Measurements from ENCODE around the gene TTC12. TPM values are rescaled to one million over a fixed set of nuclear protein-coding genes. Genes with fewer than 3 reads are reported as not detected.

TTC12 gene
- polyA plus RNA-seq, 4 donors: 3.0 to 17.8 (median 6.0) TPM

DNA sequence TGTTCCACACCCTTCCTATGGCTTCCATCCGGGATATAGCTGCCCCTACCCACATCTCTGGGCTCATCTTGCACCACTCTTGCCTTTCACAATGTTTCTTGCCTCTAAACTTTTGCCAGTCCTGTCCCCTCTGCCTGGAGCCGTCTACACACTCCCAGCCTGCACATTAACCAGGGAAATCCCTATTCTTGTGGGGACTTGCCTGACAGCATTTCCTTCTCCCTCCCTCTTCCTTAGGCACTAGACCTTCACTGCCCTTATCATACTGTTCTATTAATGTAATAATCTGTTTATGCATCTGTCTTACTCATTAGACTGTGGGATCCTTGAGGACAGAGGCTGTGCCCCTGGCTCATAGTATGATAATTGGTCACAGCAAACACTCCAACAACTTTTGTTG, 5.8 kb upstream of the TTC12 start:
- peaks cover 0 to under 1% (median under 1%) of the 10 kb centered on the region in 3 donors for H3K4me1 ChIP-seq (ENCODE audit: control insufficient read depth in 3 of 3, insufficient read depth in 2 of 3, low read depth in 1 of 3, low read length in 2 of 3)
- H3K36me3 ChIP-seq (ENCODE audit: control insufficient read depth in 3 of 3, insufficient read depth in 2 of 3, low read depth in 1 of 3, low read length in 3 of 3): no peaks in the 10 kb centered on the region
- no peaks in the 10 kb centered on the region for H3K9me3 ChIP-seq (ENCODE audit: control insufficient read depth in 2 of 2, insufficient read depth in 1 of 2, low read depth in 1 of 2, low read length in 1 of 2)
- DNase-seq (no peak), FAIRE-seq (no peak)
- no peak overlapping the region for H3K4me3 ChIP-seq (ENCODE audit: low read depth in 1 of 3, low read length in 3 of 3)
- no peak overlapping the region for H3K27ac ChIP-seq (ENCODE audit: low read depth in 1 of 3, low read length in 2 of 3)
- no peaks in the 10 kb centered on the region for H3K27me3 ChIP-seq (ENCODE audit: control insufficient read depth in 3 of 3, insufficient read depth in 3 of 3, low read length in 3 of 3)
- WGBS, 3 donors: 55 to 68% (median 63%) methylated on average over 2 of the region's 2 CpGs

DNA sequence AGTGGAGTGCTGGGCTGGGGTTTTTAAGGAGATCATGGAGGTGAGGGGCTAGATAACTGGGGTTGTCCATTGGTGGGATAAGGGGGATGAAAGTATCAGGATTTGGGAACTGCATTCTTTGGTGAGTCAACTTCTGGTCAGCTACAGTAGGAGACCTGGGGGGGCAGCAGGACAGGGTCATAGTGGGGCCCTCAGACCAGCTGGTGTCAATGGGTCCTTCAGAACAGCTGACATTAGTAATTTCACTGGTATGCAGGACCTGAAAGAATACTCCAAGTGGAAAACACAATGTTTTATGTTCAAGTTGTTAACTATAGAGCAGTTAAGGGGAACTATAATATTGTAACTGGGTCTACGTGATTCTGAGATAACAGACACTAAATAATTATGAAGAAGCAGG, 2.8 kb upstream of the TTC12 start:
- WGBS, 3 donors: 80 to 94% (median 89%) methylated on average over 1 of the region's 1 CpG

DNA sequence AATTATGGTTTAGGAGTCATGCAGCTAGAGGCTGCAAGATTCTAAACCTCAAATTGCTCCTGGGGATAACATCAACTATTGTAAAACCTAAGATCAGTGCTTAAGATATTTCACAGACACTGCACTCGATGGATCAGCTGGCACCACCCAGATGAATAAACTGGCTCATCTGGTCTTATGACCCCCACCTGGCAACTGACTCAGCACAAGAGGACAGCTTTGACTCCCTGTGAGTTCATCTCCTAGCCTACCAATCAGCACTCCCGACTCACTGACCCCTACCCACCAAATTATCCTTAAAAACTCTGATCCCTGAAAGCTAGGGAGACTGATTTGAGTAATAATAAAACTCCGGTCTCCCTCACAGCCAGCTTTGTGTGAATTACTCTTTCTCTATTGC, 782 bp upstream of the TTC12 start:
- H3K4me3 ChIP-seq (ENCODE audit: low read depth in 1 of 3, low read length in 3 of 3): peak overlapping the region in 1 of 3 donors; percentile 16
- H3K9me3 ChIP-seq (ENCODE audit: control insufficient read depth in 2 of 2, insufficient read depth in 1 of 2, low read depth in 1 of 2, low read length in 1 of 2): no peaks in the 10 kb centered on the region
- H3K27ac ChIP-seq (ENCODE audit: low read depth in 1 of 3, low read length in 2 of 3): no peak overlapping the region
- H3K36me3 ChIP-seq (ENCODE audit: control insufficient read depth in 3 of 3, insufficient read depth in 2 of 3, low read depth in 1 of 3, low read length in 3 of 3): peaks cover 0 to 2% (median 0%) of the 10 kb centered on the region in 3 donors
- FAIRE-seq (no peak), DNase-seq (no peak)
- H3K4me1 ChIP-seq (ENCODE audit: control insufficient read depth in 3 of 3, insufficient read depth in 2 of 3, low read depth in 1 of 3, low read length in 2 of 3): peaks cover 0 to 11% (median 3%) of the 10 kb centered on the region in 3 donors
- 69 to 80% (median 70%) methylated on average over 3 of the region's 3 CpGs for whole genome bisulfite sequencing, 3 donors
- no peaks in the 10 kb centered on the region for H3K27me3 ChIP-seq (ENCODE audit: control insufficient read depth in 3 of 3, insufficient read depth in 3 of 3, low read length in 3 of 3)

More for the DNA sequence above, 2.8 kb upstream of the TTC12 start:
- Histone ChIP-seq H3K4me3 (ENCODE audit: low read depth in 1 of 3, low read length in 3 of 3) (no peak overlapping the region), H3K27ac (ENCODE audit: low read depth in 1 of 3, low read length in 2 of 3) (no peak overlapping the region), H3K27me3 (ENCODE audit: control insufficient read depth in 3 of 3, insufficient read depth in 3 of 3, low read length in 3 of 3) (no peaks in the 10 kb centered on the region), H3K4me1 (ENCODE audit: control insufficient read depth in 3 of 3, insufficient read depth in 2 of 3, low read depth in 1 of 3, low read length in 2 of 3) (peaks cover 0 to 11% (median 3%) of the 10 kb centered on the region in 3 donors), H3K36me3 (ENCODE audit: control insufficient read depth in 3 of 3, insufficient read depth in 2 of 3, low read depth in 1 of 3, low read length in 3 of 3) (no peaks in the 10 kb centered on the region), H3K9me3 (ENCODE audit: control insufficient read depth in 2 of 2, insufficient read depth in 1 of 2, low read depth in 1 of 2, low read length in 1 of 2) (no peaks in the 10 kb centered on the region)
- DNase-seq: no peak
- no peak for FAIRE-seq

DNA sequence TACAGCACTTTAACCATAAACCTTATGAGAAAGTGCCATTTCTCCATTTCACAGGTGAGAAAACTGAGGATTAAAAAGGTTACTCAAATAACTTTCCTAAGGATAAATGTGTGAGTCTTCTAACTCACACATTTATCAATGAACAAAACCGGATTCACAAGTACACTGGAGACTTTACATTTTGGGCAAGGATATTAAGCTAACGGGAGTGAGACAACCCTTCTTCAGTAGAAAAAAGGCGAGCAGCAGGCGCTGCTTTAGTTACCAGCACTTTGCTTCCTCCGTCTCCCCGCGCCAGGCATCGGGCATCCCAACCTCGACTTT, 356 bp upstream of the TTC12 start:
- FAIRE-seq: no peak

DNA sequence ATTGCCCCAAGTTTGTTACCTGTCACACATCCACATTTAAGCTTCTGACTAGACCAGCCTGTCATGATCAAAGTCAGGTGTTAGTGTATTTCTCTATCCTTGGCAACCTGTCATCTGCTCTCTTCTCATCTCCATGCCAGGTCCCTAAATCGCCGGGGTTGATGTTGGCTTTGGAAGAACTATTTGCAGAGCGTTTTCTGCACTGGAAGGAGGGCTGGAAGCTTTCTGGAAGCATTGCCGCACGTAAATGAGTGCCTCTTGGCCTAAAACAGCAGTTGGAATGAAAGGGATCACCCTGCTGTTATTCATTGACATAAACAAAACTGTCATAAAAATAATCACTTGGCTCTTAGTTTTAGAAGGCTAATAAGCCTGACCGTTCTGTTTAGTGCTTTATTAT, 1.4 kb downstream of the TTC12 start:
- Histone ChIP-seq H3K4me1 (ENCODE audit: control insufficient read depth in 3 of 3, insufficient read depth in 2 of 3, low read depth in 1 of 3, low read length in 2 of 3) (peaks cover 0 to 11% (median 3%) of the 10 kb centered on the region in 3 donors), H3K36me3 (ENCODE audit: control insufficient read depth in 3 of 3, insufficient read depth in 2 of 3, low read depth in 1 of 3, low read length in 3 of 3) (peaks cover 0 to 10% (median 0%) of the 10 kb centered on the region in 3 donors), H3K27ac (ENCODE audit: low read depth in 1 of 3, low read length in 2 of 3) (no peak overlapping the region), H3K9me3 (ENCODE audit: control insufficient read depth in 2 of 2, insufficient read depth in 1 of 2, low read depth in 1 of 2, low read length in 1 of 2) (peaks cover 0 to 7% of the 10 kb centered on the region in 2 donors), H3K4me3 (ENCODE audit: low read depth in 1 of 3, low read length in 3 of 3) (no peak overlapping the region), H3K27me3 (ENCODE audit: control insufficient read depth in 3 of 3, insufficient read depth in 3 of 3, low read length in 3 of 3) (no peaks in the 10 kb centered on the region)
- no peak for DNase-seq
- no peak for FAIRE-seq
- WGBS, 3 donors: 33 to 55% (median 42%) methylated on average over 6 of the region's 6 CpGs

More for the DNA sequence above, 356 bp upstream of the TTC12 start:
- no peak for DNase-seq
- H3K4me3 ChIP-seq (ENCODE audit: low read depth in 1 of 3, low read length in 3 of 3): peak overlapping the region in 2 of 3 donors; percentile 16 to 83
- peak overlapping the region in 2 of 3 donors; percentile 36 to 49 for H3K27ac ChIP-seq (ENCODE audit: low read depth in 1 of 3, low read length in 2 of 3)
- peaks cover 0 to 11% (median 3%) of the 10 kb centered on the region in 3 donors for H3K4me1 ChIP-seq (ENCODE audit: control insufficient read depth in 3 of 3, insufficient read depth in 2 of 3, low read depth in 1 of 3, low read length in 2 of 3)
- no peaks in the 10 kb centered on the region for H3K9me3 ChIP-seq (ENCODE audit: control insufficient read depth in 2 of 2, insufficient read depth in 1 of 2, low read depth in 1 of 2, low read length in 1 of 2)
- peaks cover 0 to 2% (median 0%) of the 10 kb centered on the region in 3 donors for H3K36me3 ChIP-seq (ENCODE audit: control insufficient read depth in 3 of 3, insufficient read depth in 2 of 3, low read depth in 1 of 3, low read length in 3 of 3)
- WGBS, 3 donors: 2 to 7% (median 6%) methylated on average over 9 of the region's 9 CpGs
- no peaks in the 10 kb centered on the region for H3K27me3 ChIP-seq (ENCODE audit: control insufficient read depth in 3 of 3, insufficient read depth in 3 of 3, low read length in 3 of 3)

DNA sequence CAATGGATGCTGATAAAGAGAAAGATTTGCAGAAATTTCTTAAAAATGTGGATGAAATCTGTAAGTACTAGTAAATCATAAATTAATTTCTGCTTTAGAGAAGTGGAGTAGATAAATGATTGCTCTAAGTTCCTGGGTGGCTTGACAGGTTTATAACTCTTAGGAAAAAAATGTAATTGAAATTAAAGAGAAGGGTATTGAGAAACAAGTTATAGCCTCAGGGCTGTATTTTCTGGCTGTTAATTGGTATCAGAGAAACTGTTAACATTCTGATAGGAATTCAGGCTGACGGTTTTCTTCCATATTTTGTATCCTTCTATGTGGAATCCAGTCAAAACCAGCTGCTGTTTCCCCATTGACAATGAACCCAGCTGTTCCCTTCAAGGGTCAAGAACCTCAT, 1.9 kb downstream of the TTC12 start:
- Histone ChIP-seq H3K4me3 (ENCODE audit: low read depth in 1 of 3, low read length in 3 of 3) (no peak overlapping the region), H3K9me3 (ENCODE audit: control insufficient read depth in 2 of 2, insufficient read depth in 1 of 2, low read depth in 1 of 2, low read length in 1 of 2) (peaks cover 0 to 7% of the 10 kb centered on the region in 2 donors), H3K36me3 (ENCODE audit: control insufficient read depth in 3 of 3, insufficient read depth in 2 of 3, low read depth in 1 of 3, low read length in 3 of 3) (peaks cover 0 to 10% (median 0%) of the 10 kb centered on the region in 3 donors), H3K27me3 (ENCODE audit: control insufficient read depth in 3 of 3, insufficient read depth in 3 of 3, low read length in 3 of 3) (no peaks in the 10 kb centered on the region), H3K4me1 (ENCODE audit: control insufficient read depth in 3 of 3, insufficient read depth in 2 of 3, low read depth in 1 of 3, low read length in 2 of 3) (peaks cover 0 to 11% (median 3%) of the 10 kb centered on the region in 3 donors), H3K27ac (ENCODE audit: low read depth in 1 of 3, low read length in 2 of 3) (no peak overlapping the region)
- DNase-seq: no peak
- 42 to 68% (median 65%) methylated on average over 1 of the region's 1 CpG for WGBS, 3 donors
- no peak for FAIRE-seq

DNA sequence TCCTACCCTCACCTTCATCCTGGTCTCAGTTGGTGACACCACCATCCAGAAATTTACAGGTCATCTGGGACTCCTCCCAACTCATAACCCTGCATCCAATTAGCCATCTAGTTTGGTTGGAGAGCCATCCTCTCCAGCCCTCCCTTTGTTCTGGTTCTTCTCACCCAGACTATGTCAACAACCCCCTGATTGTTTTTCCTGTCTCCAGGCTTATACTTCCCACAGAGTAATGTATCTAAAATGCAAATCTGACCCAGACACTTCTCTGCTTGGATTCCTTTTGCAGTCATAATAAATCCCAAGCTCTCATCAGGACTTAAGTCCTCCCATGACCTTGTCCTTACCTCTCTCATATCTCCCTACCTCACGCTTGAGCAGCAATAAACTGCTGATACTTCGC, 3.0 kb downstream of the TTC12 start:
- no peak overlapping the region for H3K4me3 ChIP-seq (ENCODE audit: low read depth in 1 of 3, low read length in 3 of 3)

DNA sequence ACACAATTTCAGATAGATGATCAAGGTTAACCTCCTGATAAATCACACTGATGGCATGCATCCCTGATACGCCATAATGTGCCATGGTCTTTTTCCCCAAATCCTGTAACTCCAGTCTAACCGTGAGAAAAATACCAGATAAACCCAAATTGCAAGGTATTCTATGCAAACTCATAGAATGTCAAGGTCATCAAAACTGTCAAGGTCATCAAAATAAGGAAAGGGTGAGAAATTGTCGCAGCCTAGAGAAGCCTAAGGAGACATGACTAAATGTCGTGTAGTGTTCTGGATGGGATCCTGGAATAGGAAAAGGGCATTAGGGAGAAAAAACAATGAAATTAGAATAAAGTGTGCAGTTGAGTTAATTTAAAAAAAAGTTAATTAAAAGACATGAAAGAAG, 4.7 kb downstream of the TTC12 start:
- Histone ChIP-seq H3K27ac (ENCODE audit: low read depth in 1 of 3, low read length in 2 of 3) (no peak overlapping the region), H3K4me3 (ENCODE audit: low read depth in 1 of 3, low read length in 3 of 3) (no peak overlapping the region), H3K4me1 (ENCODE audit: control insufficient read depth in 3 of 3, insufficient read depth in 2 of 3, low read depth in 1 of 3, low read length in 2 of 3) (peaks cover 0 to 6% (median 0%) of the 10 kb centered on the region in 3 donors), H3K9me3 (ENCODE audit: control insufficient read depth in 2 of 2, insufficient read depth in 1 of 2, low read depth in 1 of 2, low read length in 1 of 2) (peaks cover 0 to 7% of the 10 kb centered on the region in 2 donors), H3K36me3 (ENCODE audit: control insufficient read depth in 3 of 3, insufficient read depth in 2 of 3, low read depth in 1 of 3, low read length in 3 of 3) (peaks cover 0 to 10% (median 0%) of the 10 kb centered on the region in 3 donors), H3K27me3 (ENCODE audit: control insufficient read depth in 3 of 3, insufficient read depth in 3 of 3, low read length in 3 of 3) (no peaks in the 10 kb centered on the region)
- DNase-seq: no peak
- 94 to 97% (median 97%) methylated on average over 4 of the region's 4 CpGs for WGBS, 3 donors
- FAIRE-seq: no peak

More for the DNA sequence above, 3.0 kb downstream of the TTC12 start:
- Histone ChIP-seq H3K9me3 (ENCODE audit: control insufficient read depth in 2 of 2, insufficient read depth in 1 of 2, low read depth in 1 of 2, low read length in 1 of 2) (peaks cover 0 to 7% of the 10 kb centered on the region in 2 donors), H3K4me1 (ENCODE audit: control insufficient read depth in 3 of 3, insufficient read depth in 2 of 3, low read depth in 1 of 3, low read length in 2 of 3) (peaks cover 0 to 11% (median 3%) of the 10 kb centered on the region in 3 donors), H3K27me3 (ENCODE audit: control insufficient read depth in 3 of 3, insufficient read depth in 3 of 3, low read length in 3 of 3) (no peaks in the 10 kb centered on the region), H3K27ac (ENCODE audit: low read depth in 1 of 3, low read length in 2 of 3) (no peak overlapping the region), H3K36me3 (ENCODE audit: control insufficient read depth in 3 of 3, insufficient read depth in 2 of 3, low read depth in 1 of 3, low read length in 3 of 3) (peaks cover 0 to 10% (median 0%) of the 10 kb centered on the region in 3 donors)
- peak in 1 of 2 donors; percentile 15 for DNase-seq
- no peak for FAIRE-seq
- WGBS, 3 donors: 44 to 68% (median 55%) methylated on average over 2 of the region's 2 CpGs

DNA sequence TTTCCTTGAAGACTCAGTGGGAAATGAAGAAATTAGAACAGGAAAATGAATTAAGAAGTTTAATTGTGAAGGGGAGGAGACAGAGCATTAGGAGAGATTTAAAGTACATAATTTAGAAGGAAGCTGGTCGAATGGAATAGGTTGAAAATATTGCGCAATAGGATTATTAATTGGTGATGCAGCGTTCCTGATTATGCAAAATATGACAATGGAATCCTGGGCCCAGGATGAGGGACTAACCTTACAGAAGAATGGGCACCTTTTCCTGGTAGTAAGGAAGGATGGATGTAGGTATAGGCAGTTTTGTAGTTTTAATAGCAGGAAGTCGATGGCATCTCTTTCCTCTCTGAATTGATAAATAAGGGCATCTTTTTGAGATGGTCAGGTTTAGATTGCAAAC, 7.8 kb downstream of the TTC12 start:
- Histone ChIP-seq H3K9me3 (ENCODE audit: control insufficient read depth in 2 of 2, insufficient read depth in 1 of 2, low read depth in 1 of 2, low read length in 1 of 2) (peaks cover 0 to 7% of the 10 kb centered on the region in 2 donors), H3K27ac (ENCODE audit: low read depth in 1 of 3, low read length in 2 of 3) (no peak overlapping the region), H3K27me3 (ENCODE audit: control insufficient read depth in 3 of 3, insufficient read depth in 3 of 3, low read length in 3 of 3) (no peaks in the 10 kb centered on the region), H3K4me3 (ENCODE audit: low read depth in 1 of 3, low read length in 3 of 3) (no peak overlapping the region), H3K4me1 (ENCODE audit: control insufficient read depth in 3 of 3, insufficient read depth in 2 of 3, low read depth in 1 of 3, low read length in 2 of 3) (no peaks in the 10 kb centered on the region), H3K36me3 (ENCODE audit: control insufficient read depth in 3 of 3, insufficient read depth in 2 of 3, low read depth in 1 of 3, low read length in 3 of 3) (peaks cover 0 to 14% (median 3%) of the 10 kb centered on the region in 3 donors)
- DNase-seq: no peak
- no peak for FAIRE-seq
- WGBS, 3 donors: 50 to 72% (median 57%) methylated on average over 4 of the region's 4 CpGs

Data from small intestine (tissue), 7 donors.